HL-60 (cell line): ENCODE data around the gene RIMS3.

Experiments used
- CTCF ChIP-seq: IDR thresholded peaks from one replicate; pipeline ENCODE4 v1.5.1; 2011; ENCODE audit warnings: low read length, control low read depth, inconsistent platforms; ENCODE audit not compliant: insufficient read depth
- GABPA ChIP-seq: IDR thresholded peaks from 2 replicates; pipeline ENCODE4 v1.6.1; 2012; ENCODE audit warnings: low read depth
- POLR2AphosphoS5 ChIP-seq: IDR thresholded peaks from 2 replicates; pipeline ENCODE4 v1.6.1; 2012; ENCODE audit warnings: low read depth
- SPI1 ChIP-seq: IDR thresholded peaks from 2 replicates; pipeline ENCODE4 v1.6.1; 2012; ENCODE audit warnings: low read depth, mild to moderate bottlenecking, borderline replicate concordance
- TF ChIP-seq, protein P1 (sequence below): IDR thresholded peaks from 2 replicates; pipeline ENCODE4 v1.6.1; 2012; ENCODE audit warnings: low read depth; ENCODE audit not compliant: insufficient replicate concordance

- TF ChIP-seq SPI1 (no peak), CTCF (no peak), POLR2AphosphoS5 (no peak), GABPA (no peak)
- TF ChIP-seq, protein P1, sequence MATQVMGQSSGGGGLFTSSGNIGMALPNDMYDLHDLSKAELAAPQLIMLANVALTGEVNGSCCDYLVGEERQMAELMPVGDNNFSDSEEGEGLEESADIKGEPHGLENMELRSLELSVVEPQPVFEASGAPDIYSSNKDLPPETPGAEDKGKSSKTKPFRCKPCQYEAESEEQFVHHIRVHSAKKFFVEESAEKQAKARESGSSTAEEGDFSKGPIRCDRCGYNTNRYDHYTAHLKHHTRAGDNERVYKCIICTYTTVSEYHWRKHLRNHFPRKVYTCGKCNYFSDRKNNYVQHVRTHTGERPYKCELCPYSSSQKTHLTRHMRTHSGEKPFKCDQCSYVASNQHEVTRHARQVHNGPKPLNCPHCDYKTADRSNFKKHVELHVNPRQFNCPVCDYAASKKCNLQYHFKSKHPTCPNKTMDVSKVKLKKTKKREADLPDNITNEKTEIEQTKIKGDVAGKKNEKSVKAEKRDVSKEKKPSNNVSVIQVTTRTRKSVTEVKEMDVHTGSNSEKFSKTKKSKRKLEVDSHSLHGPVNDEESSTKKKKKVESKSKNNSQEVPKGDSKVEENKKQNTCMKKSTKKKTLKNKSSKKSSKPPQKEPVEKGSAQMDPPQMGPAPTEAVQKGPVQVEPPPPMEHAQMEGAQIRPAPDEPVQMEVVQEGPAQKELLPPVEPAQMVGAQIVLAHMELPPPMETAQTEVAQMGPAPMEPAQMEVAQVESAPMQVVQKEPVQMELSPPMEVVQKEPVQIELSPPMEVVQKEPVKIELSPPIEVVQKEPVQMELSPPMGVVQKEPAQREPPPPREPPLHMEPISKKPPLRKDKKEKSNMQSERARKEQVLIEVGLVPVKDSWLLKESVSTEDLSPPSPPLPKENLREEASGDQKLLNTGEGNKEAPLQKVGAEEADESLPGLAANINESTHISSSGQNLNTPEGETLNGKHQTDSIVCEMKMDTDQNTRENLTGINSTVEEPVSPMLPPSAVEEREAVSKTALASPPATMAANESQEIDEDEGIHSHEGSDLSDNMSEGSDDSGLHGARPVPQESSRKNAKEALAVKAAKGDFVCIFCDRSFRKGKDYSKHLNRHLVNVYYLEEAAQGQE: no peak
These were observed 46.3 kb upstream of the RIMS3 start for GRCh38 chr1:40711465-40712404.
